WTC11 (cell line): ENCODE data around the gene CLHC1. TPM values are rescaled to one million over a fixed set of nuclear protein-coding genes. Genes with fewer than 3 reads are reported as not detected.
"Not testable (repeated sequence)": the region's sequence is repeated elsewhere in the genome, so short reads cannot be mapped to it uniquely, and the experiment has no call there.

Experiments
- ATAC-seq: fragments of 200-7000 bp; cut with Tn5 transposase; 2 replicates; pipeline ENCODE4 v1.10.0; 2021; ENCODE audit warnings: mild to moderate bottlenecking, moderate library complexity
- CTCF ChIA-PET: fragments of 300-600 bp; sonication (Branson Sonifier 250); formaldehyde crosslinking; loops from one replicate; lab custom pipeline; 2021; ENCODE audit warnings: antibody characterized with exemption; lab: Charles Lee
- POLR2A ChIA-PET: fragments of 350-600 bp; sonication (Branson Sonifier 250); formaldehyde crosslinking; loops from one replicate; lab custom pipeline; 2021; ENCODE audit warnings: antibody characterized with exemption; lab: Charles Lee
- DNase-seq: peaks from one replicate; pipeline ENCODE4 v3.0.0; 2021; ENCODE audit warnings: low spot score
- H3K27ac Mint-ChIP-seq: 2 replicates; pipeline ENCODE4 v1.8.0; 2021; ENCODE audit warnings: mixed read lengths
- H3K27me3 Mint-ChIP-seq: 2 replicates; pipeline ENCODE4 v1.8.0; 2021; ENCODE audit warnings: low read depth, mild to moderate bottlenecking, moderate library complexity, mixed read lengths
- H3K36me3 Mint-ChIP-seq: 2 replicates; pipeline ENCODE4 v1.8.0; 2021; ENCODE audit warnings: mixed read lengths
- H3K4me1 Mint-ChIP-seq: 2 replicates; pipeline ENCODE4 v1.8.0; 2022; ENCODE audit warnings: mixed read lengths
- H3K4me3 Mint-ChIP-seq: 2 replicates; pipeline ENCODE4 v1.8.0; 2021; ENCODE audit warnings: mild to moderate bottlenecking, moderate library complexity, mixed read lengths
- H3K9me3 Mint-ChIP-seq: 2 replicates; pipeline ENCODE4 v1.8.0; 2021; ENCODE audit warnings: mixed read lengths
- EMX1 ChIP-seq: fragments of 250-450 bp; sonication (Bioruptor Pico); IDR thresholded peaks from 2 replicates; pipeline ENCODE4 v1.8.0; 2021; ENCODE audit warnings: mild to moderate bottlenecking
- MXD4 ChIP-seq: fragments of 250-450 bp; sonication (Bioruptor Pico); IDR thresholded peaks from 2 replicates; pipeline ENCODE4 v1.8.0; 2021; ENCODE audit warnings: mild to moderate bottlenecking, moderate library complexity, borderline replicate concordance
- SMAD4 ChIP-seq: sonication (generic); formaldehyde crosslinking; IDR thresholded peaks from 2 replicates; pipeline ENCODE4 v1.8.0; 2022; ENCODE audit warnings: mild to moderate bottlenecking, missing genetic modification reagents
- TEAD1 ChIP-seq: sonication (generic); formaldehyde crosslinking; IDR thresholded peaks from 2 replicates; pipeline ENCODE4 v1.8.0; 2022; ENCODE audit warnings: mild to moderate bottlenecking, missing genetic modification reagents
- TP53 ChIP-seq: sonication (generic); formaldehyde crosslinking; IDR thresholded peaks from 2 replicates; pipeline ENCODE4 v1.8.1; 2023; ENCODE audit warnings: mild to moderate bottlenecking, missing genetic modification reagents
- ZMAT4 ChIP-seq: fragments of 250-450 bp; sonication (Bioruptor Pico); IDR thresholded peaks from 2 replicates; pipeline ENCODE4 v1.9.0; 2021; ENCODE audit warnings: mild to moderate bottlenecking
- ZSCAN18 ChIP-seq: fragments of 250-450 bp; sonication (Bioruptor Pico); IDR thresholded peaks from 2 replicates; pipeline ENCODE4 v2.1.2; 2022; ENCODE audit warnings: mild to moderate bottlenecking, moderate library complexity
- total RNA-seq: library from RNA; stranded (reverse); gene quantifications from 3 replicates; pipeline ENCODE4 v1.2.3, GENCODE V29; 2021
- TF ChIP-seq, protein P1 (sequence below): sonication (generic); formaldehyde crosslinking; IDR thresholded peaks from 2 replicates; pipeline ENCODE4 v1.8.0; 2022; ENCODE audit warnings: mild to moderate bottlenecking, missing genetic modification reagents
- TF ChIP-seq, protein P2 (sequence below): sonication (generic); formaldehyde crosslinking; IDR thresholded peaks from 2 replicates; pipeline ENCODE4 v1.8.1; 2023; ENCODE audit warnings: mild to moderate bottlenecking, moderate library complexity, missing genetic modification reagents
- TF ChIP-seq, protein P3 (sequence below): fragments of 200-600 bp; IDR thresholded peaks from 2 replicates; pipeline ENCODE4 v1.8.0; 2022; ENCODE audit warnings: antibody characterized with exemption
- TF ChIP-seq, protein P4 (sequence below): sonication (generic); formaldehyde crosslinking; IDR thresholded peaks from 2 replicates; pipeline ENCODE4 v1.8.1; 2022; ENCODE audit warnings: missing genetic modification reagents, borderline replicate concordance
- TF ChIP-seq, protein P5 (sequence below): sonication (generic); formaldehyde crosslinking; IDR thresholded peaks from 2 replicates; pipeline ENCODE4 v1.8.1; 2023; ENCODE audit warnings: mild to moderate bottlenecking, missing genetic modification reagents
- TF ChIP-seq, protein P6 (sequence below): sonication (generic); formaldehyde crosslinking; IDR thresholded peaks from 2 replicates; pipeline ENCODE4 v1.8.1; 2023; ENCODE audit warnings: mild to moderate bottlenecking, missing genetic modification reagents
- TF ChIP-seq, protein P7 (sequence below): sonication (generic); formaldehyde crosslinking; conservative IDR thresholded peaks from 2 replicates; pipeline ENCODE4 v1.8.1; 2023; ENCODE audit warnings: mild to moderate bottlenecking, low read depth, missing genetic modification reagents, moderate library complexity

The CLHC1 gene
- total RNA-seq, 1 experiment from 2014 or later: 7.5 TPM

- TF ChIP-seq, protein P1, sequence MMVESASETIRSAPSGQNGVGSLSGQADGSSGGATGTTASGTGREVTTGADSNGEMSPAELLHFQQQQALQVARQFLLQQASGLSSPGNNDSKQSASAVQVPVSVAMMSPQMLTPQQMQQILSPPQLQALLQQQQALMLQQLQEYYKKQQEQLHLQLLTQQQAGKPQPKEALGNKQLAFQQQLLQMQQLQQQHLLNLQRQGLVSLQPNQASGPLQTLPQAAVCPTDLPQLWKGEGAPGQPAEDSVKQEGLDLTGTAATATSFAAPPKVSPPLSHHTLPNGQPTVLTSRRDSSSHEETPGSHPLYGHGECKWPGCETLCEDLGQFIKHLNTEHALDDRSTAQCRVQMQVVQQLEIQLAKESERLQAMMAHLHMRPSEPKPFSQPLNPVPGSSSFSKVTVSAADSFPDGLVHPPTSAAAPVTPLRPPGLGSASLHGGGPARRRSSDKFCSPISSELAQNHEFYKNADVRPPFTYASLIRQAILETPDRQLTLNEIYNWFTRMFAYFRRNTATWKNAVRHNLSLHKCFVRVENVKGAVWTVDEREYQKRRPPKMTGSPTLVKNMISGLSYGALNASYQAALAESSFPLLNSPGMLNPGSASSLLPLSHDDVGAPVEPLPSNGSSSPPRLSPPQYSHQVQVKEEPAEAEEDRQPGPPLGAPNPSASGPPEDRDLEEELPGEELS (CRISPR knock-in tag): no peak
- TF ChIP-seq, protein P2, sequence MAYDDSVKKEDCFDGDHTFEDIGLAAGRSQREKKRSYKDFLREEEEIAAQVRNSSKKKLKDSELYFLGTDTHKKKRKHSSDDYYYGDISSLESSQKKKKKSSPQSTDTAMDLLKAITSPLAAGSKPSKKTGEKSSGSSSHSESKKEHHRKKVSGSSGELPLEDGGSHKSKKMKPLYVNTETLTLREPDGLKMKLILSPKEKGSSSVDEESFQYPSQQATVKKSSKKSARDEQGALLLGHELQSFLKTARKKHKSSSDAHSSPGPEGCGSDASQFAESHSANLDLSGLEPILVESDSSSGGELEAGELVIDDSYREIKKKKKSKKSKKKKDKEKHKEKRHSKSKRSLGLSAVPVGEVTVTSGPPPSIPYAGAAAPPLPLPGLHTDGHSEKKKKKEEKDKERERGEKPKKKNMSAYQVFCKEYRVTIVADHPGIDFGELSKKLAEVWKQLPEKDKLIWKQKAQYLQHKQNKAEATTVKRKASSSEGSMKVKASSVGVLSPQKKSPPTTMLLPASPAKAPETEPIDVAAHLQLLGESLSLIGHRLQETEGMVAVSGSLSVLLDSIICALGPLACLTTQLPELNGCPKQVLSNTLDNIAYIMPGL (CRISPR knock-in tag): no peak
Observed at GRCh38 chr2:55268288-55268906, 36.3 kb upstream of the CLHC1 start (continued).

DNA sequence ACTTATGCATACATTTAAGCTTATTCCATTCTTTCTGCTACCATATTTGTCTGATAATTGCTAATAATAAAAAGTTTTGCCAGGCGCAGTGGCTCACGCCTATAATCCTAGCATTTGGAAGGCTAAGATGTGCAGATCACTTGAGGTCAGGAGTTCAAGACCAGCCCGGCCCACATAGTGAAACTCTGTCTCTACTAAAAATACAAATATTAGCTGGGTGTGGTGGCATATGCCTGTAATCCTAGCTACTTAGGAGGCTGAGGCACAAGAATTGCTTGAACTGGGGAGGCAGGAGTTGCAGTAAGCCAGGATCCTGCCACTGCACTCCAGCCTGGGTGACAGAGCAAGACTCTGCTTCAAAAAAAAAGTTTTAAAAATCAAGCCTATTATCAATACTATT, 27.5 kb upstream of the CLHC1 start:
- H3K4me3 Mint-ChIP-seq, H3K27ac Mint-ChIP-seq, H3K4me1 Mint-ChIP-seq, ATAC-seq, DNase-seq, H3K27me3 Mint-ChIP-seq, H3K9me3 Mint-ChIP-seq, POLR2A ChIA-PET: not testable (repeated sequence)
- peaks cover 42% of the 10 kb centered on the region for H3K36me3 Mint-ChIP-seq
- CTCF ChIA-PET: interaction anchor here (0.6 kb wide), 1 partner anchor 196 kb away, joined by 5 read pairs; no protein-coding TSS in a partner anchor

GRCh38 chr2:55252832-55253231, 20.7 kb upstream of the CLHC1 start:
- DNase-seq (no peak), ATAC-seq (no peak)
- no peaks in the 10 kb centered on the region for H3K9me3 Mint-ChIP-seq
- H3K27me3 Mint-ChIP-seq: no peaks in the 10 kb centered on the region
- POLR2A ChIA-PET: no interaction called here
- H3K4me3 Mint-ChIP-seq: no peak overlapping the region
- no peak overlapping the region for H3K27ac Mint-ChIP-seq
- TF ChIP-seq EMX1 (no peak), ZMAT4 (no peak), MXD4 (CRISPR knock-in tag) (no peak), SMAD4 (CRISPR knock-in tag) (no peak), ZSCAN18 (CRISPR knock-in tag) (no peak), TP53 (CRISPR knock-in tag) (no peak), TEAD1 (CRISPR knock-in tag) (no peak)
- TF ChIP-seq, protein P3, sequence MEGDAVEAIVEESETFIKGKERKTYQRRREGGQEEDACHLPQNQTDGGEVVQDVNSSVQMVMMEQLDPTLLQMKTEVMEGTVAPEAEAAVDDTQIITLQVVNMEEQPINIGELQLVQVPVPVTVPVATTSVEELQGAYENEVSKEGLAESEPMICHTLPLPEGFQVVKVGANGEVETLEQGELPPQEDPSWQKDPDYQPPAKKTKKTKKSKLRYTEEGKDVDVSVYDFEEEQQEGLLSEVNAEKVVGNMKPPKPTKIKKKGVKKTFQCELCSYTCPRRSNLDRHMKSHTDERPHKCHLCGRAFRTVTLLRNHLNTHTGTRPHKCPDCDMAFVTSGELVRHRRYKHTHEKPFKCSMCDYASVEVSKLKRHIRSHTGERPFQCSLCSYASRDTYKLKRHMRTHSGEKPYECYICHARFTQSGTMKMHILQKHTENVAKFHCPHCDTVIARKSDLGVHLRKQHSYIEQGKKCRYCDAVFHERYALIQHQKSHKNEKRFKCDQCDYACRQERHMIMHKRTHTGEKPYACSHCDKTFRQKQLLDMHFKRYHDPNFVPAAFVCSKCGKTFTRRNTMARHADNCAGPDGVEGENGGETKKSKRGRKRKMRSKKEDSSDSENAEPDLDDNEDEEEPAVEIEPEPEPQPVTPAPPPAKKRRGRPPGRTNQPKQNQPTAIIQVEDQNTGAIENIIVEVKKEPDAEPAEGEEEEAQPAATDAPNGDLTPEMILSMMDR: no peak
- TF ChIP-seq, protein P4, sequence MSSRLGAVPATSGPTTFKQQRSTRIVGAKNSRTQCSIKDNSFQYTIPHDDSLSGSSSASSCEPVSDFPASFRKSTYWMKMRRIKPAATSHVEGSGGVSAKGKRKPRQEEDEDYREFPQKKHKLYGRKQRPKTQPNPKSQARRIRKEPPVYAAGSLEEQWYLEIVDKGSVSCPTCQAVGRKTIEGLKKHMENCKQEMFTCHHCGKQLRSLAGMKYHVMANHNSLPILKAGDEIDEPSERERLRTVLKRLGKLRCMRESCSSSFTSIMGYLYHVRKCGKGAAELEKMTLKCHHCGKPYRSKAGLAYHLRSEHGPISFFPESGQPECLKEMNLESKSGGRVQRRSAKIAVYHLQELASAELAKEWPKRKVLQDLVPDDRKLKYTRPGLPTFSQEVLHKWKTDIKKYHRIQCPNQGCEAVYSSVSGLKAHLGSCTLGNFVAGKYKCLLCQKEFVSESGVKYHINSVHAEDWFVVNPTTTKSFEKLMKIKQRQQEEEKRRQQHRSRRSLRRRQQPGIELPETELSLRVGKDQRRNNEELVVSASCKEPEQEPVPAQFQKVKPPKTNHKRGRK (CRISPR knock-in tag): no peak
- TF ChIP-seq, protein P5, sequence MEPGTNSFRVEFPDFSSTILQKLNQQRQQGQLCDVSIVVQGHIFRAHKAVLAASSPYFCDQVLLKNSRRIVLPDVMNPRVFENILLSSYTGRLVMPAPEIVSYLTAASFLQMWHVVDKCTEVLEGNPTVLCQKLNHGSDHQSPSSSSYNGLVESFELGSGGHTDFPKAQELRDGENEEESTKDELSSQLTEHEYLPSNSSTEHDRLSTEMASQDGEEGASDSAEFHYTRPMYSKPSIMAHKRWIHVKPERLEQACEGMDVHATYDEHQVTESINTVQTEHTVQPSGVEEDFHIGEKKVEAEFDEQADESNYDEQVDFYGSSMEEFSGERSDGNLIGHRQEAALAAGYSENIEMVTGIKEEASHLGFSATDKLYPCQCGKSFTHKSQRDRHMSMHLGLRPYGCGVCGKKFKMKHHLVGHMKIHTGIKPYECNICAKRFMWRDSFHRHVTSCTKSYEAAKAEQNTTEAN (CRISPR knock-in tag): no peak
- TF ChIP-seq, protein P6, sequence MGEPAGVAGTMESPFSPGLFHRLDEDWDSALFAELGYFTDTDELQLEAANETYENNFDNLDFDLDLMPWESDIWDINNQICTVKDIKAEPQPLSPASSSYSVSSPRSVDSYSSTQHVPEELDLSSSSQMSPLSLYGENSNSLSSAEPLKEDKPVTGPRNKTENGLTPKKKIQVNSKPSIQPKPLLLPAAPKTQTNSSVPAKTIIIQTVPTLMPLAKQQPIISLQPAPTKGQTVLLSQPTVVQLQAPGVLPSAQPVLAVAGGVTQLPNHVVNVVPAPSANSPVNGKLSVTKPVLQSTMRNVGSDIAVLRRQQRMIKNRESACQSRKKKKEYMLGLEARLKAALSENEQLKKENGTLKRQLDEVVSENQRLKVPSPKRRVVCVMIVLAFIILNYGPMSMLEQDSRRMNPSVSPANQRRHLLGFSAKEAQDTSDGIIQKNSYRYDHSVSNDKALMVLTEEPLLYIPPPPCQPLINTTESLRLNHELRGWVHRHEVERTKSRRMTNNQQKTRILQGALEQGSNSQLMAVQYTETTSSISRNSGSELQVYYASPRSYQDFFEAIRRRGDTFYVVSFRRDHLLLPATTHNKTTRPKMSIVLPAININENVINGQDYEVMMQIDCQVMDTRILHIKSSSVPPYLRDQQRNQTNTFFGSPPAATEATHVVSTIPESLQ (CRISPR knock-in tag): no peak
- TF ChIP-seq, protein P7, sequence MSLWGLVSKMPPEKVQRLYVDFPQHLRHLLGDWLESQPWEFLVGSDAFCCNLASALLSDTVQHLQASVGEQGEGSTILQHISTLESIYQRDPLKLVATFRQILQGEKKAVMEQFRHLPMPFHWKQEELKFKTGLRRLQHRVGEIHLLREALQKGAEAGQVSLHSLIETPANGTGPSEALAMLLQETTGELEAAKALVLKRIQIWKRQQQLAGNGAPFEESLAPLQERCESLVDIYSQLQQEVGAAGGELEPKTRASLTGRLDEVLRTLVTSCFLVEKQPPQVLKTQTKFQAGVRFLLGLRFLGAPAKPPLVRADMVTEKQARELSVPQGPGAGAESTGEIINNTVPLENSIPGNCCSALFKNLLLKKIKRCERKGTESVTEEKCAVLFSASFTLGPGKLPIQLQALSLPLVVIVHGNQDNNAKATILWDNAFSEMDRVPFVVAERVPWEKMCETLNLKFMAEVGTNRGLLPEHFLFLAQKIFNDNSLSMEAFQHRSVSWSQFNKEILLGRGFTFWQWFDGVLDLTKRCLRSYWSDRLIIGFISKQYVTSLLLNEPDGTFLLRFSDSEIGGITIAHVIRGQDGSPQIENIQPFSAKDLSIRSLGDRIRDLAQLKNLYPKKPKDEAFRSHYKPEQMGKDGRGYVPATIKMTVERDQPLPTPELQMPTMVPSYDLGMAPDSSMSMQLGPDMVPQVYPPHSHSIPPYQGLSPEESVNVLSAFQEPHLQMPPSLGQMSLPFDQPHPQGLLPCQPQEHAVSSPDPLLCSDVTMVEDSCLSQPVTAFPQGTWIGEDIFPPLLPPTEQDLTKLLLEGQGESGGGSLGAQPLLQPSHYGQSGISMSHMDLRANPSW: no peak
- no peaks in the 10 kb centered on the region for H3K4me1 Mint-ChIP-seq
- CTCF ChIA-PET: no interaction called here
- peaks cover 40% of the 10 kb centered on the region for H3K36me3 Mint-ChIP-seq
